Measurements from ENCODE around the gene CHERP.
"Not testable (repeated sequence)": the region's sequence is repeated elsewhere in the genome, so short reads cannot be mapped to it uniquely, and the experiment has no call there.

CHERP gene

DNA sequence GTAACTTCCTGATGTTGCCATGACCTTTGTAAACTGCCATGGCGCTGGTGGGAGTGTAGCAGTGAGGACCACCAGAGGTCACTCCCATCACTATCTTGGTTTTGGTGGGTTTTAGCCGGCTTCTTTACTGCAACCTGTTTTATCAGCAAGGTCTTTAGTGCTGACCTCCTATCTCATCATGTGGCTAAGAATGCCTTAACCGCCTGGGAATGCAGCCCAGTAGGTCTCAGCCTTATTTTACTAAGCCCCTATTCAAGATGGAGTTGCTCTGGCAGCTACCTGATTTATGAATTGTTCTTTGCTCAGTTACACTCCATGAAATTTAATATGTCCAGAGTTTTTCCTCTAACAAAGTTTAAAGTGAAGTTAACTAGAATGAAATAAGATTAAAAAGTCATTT lies 65.8 kb downstream of the CHERP start:
- no peak for DNase-seq (ENCODE audit: low read depth, low spot score)

DNA sequence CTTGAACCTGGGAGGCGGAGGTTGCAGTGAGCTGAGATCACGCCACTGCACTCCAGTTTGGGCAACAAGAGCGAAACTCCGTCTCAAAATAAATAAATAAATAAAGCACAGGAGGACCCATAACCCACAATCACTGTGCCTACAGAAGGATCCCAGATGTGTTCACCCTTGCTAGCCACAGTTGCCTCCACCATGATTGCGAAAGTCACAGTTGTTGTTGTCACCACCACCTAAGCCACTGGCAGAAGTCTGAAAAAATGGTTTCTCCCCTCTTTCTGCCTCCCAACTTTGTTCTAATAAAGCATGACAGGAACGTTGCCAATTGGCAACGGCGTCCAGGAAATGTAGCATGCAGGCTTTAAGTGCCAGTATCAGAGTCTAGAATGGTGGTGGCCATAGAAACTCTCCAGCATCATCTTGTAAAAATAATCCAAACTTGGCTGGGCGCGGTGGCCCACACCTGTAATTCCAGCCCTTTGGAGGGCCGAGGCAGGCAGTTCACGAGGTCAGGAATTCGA lies 68.3 kb downstream of the CHERP start:
- DNase-seq (ENCODE audit: low read depth, low spot score), result no peak

DNA sequence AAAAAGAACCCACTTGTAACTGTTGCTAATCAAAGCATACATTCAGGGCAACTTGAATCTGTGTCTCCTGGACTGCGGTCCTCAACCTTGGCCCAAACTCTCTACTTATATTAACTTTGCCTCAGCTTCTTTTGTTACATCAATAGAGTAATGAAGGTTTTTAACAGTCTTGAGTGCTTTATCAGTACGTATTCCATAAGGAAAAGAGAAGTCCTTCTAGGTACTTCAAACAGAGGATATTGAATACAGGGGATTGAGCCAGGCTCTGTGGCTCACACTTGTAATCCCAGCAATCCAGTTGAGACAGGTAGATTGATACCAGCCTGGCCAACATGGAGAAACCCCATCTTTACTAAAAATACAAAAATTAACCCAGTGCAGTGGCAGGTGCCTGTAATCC lies 69.2 kb downstream of the CHERP start:
- no peak for DNase-seq (ENCODE audit: low read depth, low spot score)

DNA sequence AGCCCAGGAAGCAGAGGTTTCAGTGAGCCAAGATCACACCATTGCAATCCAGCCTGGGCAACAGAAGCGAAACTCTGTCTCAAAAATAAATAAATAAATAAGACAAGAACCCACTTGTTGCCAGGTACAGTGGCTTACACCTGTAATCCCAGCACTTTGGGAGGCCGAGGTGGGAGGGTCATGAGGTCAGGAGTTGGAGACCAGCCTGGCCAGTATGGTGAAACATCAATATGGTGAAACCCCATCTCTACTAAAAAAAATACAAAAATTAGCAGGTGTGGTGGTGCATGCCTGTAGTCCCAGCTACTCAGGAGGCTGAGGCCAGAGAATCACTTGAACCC lies 69.7 kb downstream of the CHERP start:
- DNase-seq (ENCODE audit: low read depth, low spot score), result not testable (repeated sequence)

DNA sequence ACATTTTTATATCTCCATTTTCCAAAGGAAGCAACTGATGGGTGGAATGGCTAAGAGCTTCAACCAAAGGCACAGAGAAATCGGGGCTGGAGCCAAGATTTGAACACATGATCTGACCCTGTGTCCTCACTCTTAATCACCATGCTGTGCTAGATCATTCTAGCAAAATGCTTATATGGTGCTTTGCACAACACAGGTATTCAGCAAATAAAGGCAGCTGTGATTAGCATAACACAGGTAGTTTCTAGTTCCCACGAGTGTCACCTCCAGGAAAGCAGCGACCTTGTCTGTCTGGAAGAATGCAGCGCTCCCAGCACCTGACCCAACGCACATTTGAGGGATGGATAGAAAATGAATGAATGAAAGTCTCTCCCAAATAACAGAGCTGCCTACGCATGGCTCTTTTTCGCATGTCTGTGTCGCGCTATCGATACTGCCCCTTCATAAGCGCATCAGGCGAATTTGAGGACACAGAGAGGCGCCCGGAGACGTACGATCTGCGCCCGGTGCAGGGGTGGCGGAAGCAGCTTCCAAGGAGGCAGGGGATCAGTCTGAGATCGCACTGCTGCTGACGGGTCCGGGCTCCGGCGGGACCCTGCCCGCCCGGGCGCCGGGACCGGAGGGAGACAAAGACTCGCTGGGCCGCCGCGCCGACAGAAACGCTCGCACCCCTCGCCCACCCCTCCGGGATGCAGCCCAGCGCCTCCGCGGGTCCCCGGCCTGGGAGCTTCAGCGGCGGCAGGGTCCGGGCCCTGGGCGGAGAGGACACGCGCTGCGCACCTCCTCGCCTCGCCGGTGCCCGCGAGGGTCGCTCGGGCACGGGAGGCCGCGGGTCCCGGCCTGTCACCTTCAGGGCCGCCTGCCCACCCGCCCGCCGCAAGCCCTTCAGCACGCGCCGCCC lies 71.1 kb downstream of the CHERP start:
- no peak for DNase-seq (ENCODE audit: low read depth, low spot score)

DNA sequence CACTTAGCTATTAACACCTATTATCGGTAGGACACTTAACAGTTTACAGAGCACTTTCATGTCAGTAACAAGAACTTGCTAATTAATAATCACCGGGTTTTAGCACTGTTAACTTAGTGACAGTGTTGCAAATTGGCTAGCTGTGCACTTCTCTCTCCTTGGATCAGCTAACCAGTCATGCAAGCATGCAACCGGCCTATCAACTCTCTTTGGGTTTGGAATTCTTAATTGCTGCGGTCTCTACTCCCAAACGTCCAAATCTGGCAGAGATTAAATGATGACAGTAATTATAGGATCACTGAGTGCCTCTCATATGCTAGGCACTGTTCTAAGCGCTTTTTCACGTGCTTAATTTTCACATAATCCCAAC lies 71.7 kb downstream of the CHERP start:
- no peak for DNase-seq (ENCODE audit: low read depth, low spot score)
